Astrocyte of the spinal cord (primary cell): Measurements from ENCODE around the gene TNXB.
A peak's percentile ranks its signal among the peaks of the same experiment; 100 is the strongest.
"Not testable (repeated sequence)": the region's sequence is repeated elsewhere in the genome, so short reads cannot be mapped to it uniquely, and the experiment has no call there.

Experiments
- DNase-seq: peaks from one replicate; pipeline ENCODE4 v3.0.0; 2011; ENCODE audit warnings: low read depth, low spot score
- H3K4me3 ChIP-seq: 2 replicates; pipeline ENCODE4 v1.5.1; 2011; ENCODE audit warnings: low read depth, mild to moderate bottlenecking, low read length, moderate library complexity
- CTCF ChIP-seq: IDR thresholded peaks from 2 replicates; pipeline ENCODE4 v1.5.1; 2012; ENCODE audit warnings: low read depth, mild to moderate bottlenecking, low read length, inconsistent platforms
- in situ Hi-C: cut with HindIII; loops from 2 replicates; pipeline ENCODE4 v1.10.0; 2017; ENCODE audit warnings: low sequenced_read_pairs

TNXB gene

GRCh38 chr6:32148289-32149091 lies 39.4 kb upstream of the TNXB start:
- H3K4me3 ChIP-seq = peak overlapping the region; percentile 32
- peak; percentile 35 for TF ChIP-seq CTCF
- DNase-seq = peak; percentile 60
- in situ Hi-C loops = no loop called here

- in situ Hi-C loops = no loop called here
- TF ChIP-seq CTCF = no peak
- no peak for DNase-seq
- no peak overlapping the region for H3K4me3 ChIP-seq
Observed at GRCh38 chr6:32147401-32148132, 38.4 kb upstream of the TNXB start.

GRCh38 chr6:32146687-32147086 lies 37.5 kb upstream of the TNXB start:
- in situ Hi-C loops = no loop called here
- no peak for DNase-seq
- H3K4me3 ChIP-seq = no peak overlapping the region
- no peak for TF ChIP-seq CTCF

- no peak for TF ChIP-seq CTCF
- no peak overlapping the region for H3K4me3 ChIP-seq
- DNase-seq = no peak
- in situ Hi-C loops = no loop called here
Observed at GRCh38 chr6:32146287-32146686, 37.1 kb upstream of the TNXB start.

GRCh38 chr6:32144238-32144637 lies 35.1 kb upstream of the TNXB start:
- in situ Hi-C loops, H3K4me3 ChIP-seq, DNase-seq: not testable (repeated sequence)

GRCh38 chr6:32140420-32141046 lies 31.4 kb upstream of the TNXB start:
- in situ Hi-C loops = no loop called here
- no peak for TF ChIP-seq CTCF
- H3K4me3 ChIP-seq = no peak overlapping the region
- no peak for DNase-seq

- TF ChIP-seq CTCF = no peak
- in situ Hi-C loops = no loop called here
- H3K4me3 ChIP-seq = no peak overlapping the region
- no peak for DNase-seq
Observed at GRCh38 chr6:32139590-32139989, 30.5 kb upstream of the TNXB start.
